ENCODE data around the gene SMIM21.

Gene SMIM21

GRCh38 chr18:75421656-75422055 lies 5.8 kb downstream of the SMIM21 start:
- Histone ChIP-seq H3K9me3 (ENCODE audit: control insufficient read depth, low read length) (no peaks in the 10 kb centered on the region), H3K4me3 (ENCODE audit: low read length) (no peak overlapping the region), H3K36me3 (ENCODE audit: control insufficient read depth, insufficient read depth, low read length, severe bottlenecking) (no peaks in the 10 kb centered on the region), H3K4me1 (ENCODE audit: control insufficient read depth, insufficient read depth, low read length) (peaks cover 3% of the 10 kb centered on the region), H3K27me3 (replicated peaks; ENCODE audit: control insufficient read depth, insufficient read depth, low read length) (no peaks in the 10 kb centered on the region), H3K9ac (ENCODE audit: low read length) (no peak overlapping the region)
- DNase-seq (ENCODE audit: low read depth), result peak; percentile 24

GRCh38 chr18:75418293-75419005 lies 9.1 kb downstream of the SMIM21 start:
- Histone ChIP-seq H3K9me3 (ENCODE audit: control insufficient read depth, low read length) (no peaks in the 10 kb centered on the region), H3K27me3 (replicated peaks; ENCODE audit: control insufficient read depth, insufficient read depth, low read length) (no peaks in the 10 kb centered on the region), H3K36me3 (ENCODE audit: control insufficient read depth, insufficient read depth, low read length, severe bottlenecking) (no peaks in the 10 kb centered on the region), H3K4me3 (ENCODE audit: low read length) (no peak overlapping the region), H3K4me1 (ENCODE audit: control insufficient read depth, insufficient read depth, low read length) (peaks cover 3% of the 10 kb centered on the region), H3K9ac (ENCODE audit: low read length) (no peak overlapping the region)
- DNase-seq (ENCODE audit: low read depth), result no peak

- Histone ChIP-seq H3K9ac (ENCODE audit: low read length) (no peak overlapping the region), H3K36me3 (ENCODE audit: control insufficient read depth, insufficient read depth, low read length, severe bottlenecking) (no peaks in the 10 kb centered on the region), H3K4me3 (ENCODE audit: low read length) (no peak overlapping the region), H3K4me1 (ENCODE audit: control insufficient read depth, insufficient read depth, low read length) (peaks cover 23% of the 10 kb centered on the region), H3K27me3 (replicated peaks; ENCODE audit: control insufficient read depth, insufficient read depth, low read length) (no peaks in the 10 kb centered on the region), H3K9me3 (ENCODE audit: control insufficient read depth, low read length) (no peaks in the 10 kb centered on the region)
- no peak for DNase-seq (ENCODE audit: low read depth)
Measured at GRCh38 chr18:75410611-75411010, 16.9 kb downstream of the SMIM21 start.

GRCh38 chr18:75409806-75410205 lies 17.7 kb downstream of the SMIM21 start:
- H3K4me3 ChIP-seq (ENCODE audit: low read length), result no peak overlapping the region
- H3K9ac ChIP-seq (ENCODE audit: low read length), result no peak overlapping the region
- H3K27me3 ChIP-seq (replicated peaks; ENCODE audit: control insufficient read depth, insufficient read depth, low read length), result no peaks in the 10 kb centered on the region
- no peak for DNase-seq (ENCODE audit: low read depth)
- no peaks in the 10 kb centered on the region for H3K36me3 ChIP-seq (ENCODE audit: control insufficient read depth, insufficient read depth, low read length, severe bottlenecking)
- H3K4me1 ChIP-seq (ENCODE audit: control insufficient read depth, insufficient read depth, low read length), result peaks cover 23% of the 10 kb centered on the region
- H3K9me3 ChIP-seq (ENCODE audit: control insufficient read depth, low read length), result no peaks in the 10 kb centered on the region

- Histone ChIP-seq H3K9me3 (ENCODE audit: control insufficient read depth, low read length) (no peaks in the 10 kb centered on the region), H3K9ac (ENCODE audit: low read length) (peak overlapping the region; percentile 44), H3K27me3 (replicated peaks; ENCODE audit: control insufficient read depth, insufficient read depth, low read length) (no peaks in the 10 kb centered on the region), H3K4me3 (ENCODE audit: low read length) (peak overlapping the region; percentile 66), H3K4me1 (ENCODE audit: control insufficient read depth, insufficient read depth, low read length) (peaks cover 23% of the 10 kb centered on the region), H3K36me3 (ENCODE audit: control insufficient read depth, insufficient read depth, low read length, severe bottlenecking) (no peaks in the 10 kb centered on the region)
- DNase-seq (ENCODE audit: low read depth), result peak; percentile 88
Measured at GRCh38 chr18:75408554-75409506, 18.7 kb downstream of the SMIM21 start.

- Histone ChIP-seq H3K4me1 (ENCODE audit: control insufficient read depth, insufficient read depth, low read length) (peaks cover 23% of the 10 kb centered on the region), H3K9ac (ENCODE audit: low read length) (peak overlapping the region; percentile 69), H3K4me3 (ENCODE audit: low read length) (peak overlapping the region; percentile 66), H3K27me3 (replicated peaks; ENCODE audit: control insufficient read depth, insufficient read depth, low read length) (no peaks in the 10 kb centered on the region), H3K9me3 (ENCODE audit: control insufficient read depth, low read length) (no peaks in the 10 kb centered on the region), H3K36me3 (ENCODE audit: control insufficient read depth, insufficient read depth, low read length, severe bottlenecking) (no peaks in the 10 kb centered on the region)
- peak; percentile 64 for DNase-seq (ENCODE audit: low read depth)
Measured at GRCh38 chr18:75407468-75408437, 19.8 kb downstream of the SMIM21 start.

GRCh38 chr18:75406491-75407445 lies 20.7 kb downstream of the SMIM21 start:
- peak overlapping the region; percentile 69 for H3K9ac ChIP-seq (ENCODE audit: low read length)
- H3K9me3 ChIP-seq (ENCODE audit: control insufficient read depth, low read length), result no peaks in the 10 kb centered on the region
- peaks cover 23% of the 10 kb centered on the region for H3K4me1 ChIP-seq (ENCODE audit: control insufficient read depth, insufficient read depth, low read length)
- peak overlapping the region; percentile 66 for H3K4me3 ChIP-seq (ENCODE audit: low read length)
- H3K27me3 ChIP-seq (replicated peaks; ENCODE audit: control insufficient read depth, insufficient read depth, low read length), result no peaks in the 10 kb centered on the region
- H3K36me3 ChIP-seq (ENCODE audit: control insufficient read depth, insufficient read depth, low read length, severe bottlenecking), result no peaks in the 10 kb centered on the region
- DNase-seq (ENCODE audit: low read depth), result no peak

- Histone ChIP-seq H3K9me3 (ENCODE audit: control insufficient read depth, low read length) (no peaks in the 10 kb centered on the region), H3K36me3 (ENCODE audit: control insufficient read depth, insufficient read depth, low read length, severe bottlenecking) (no peaks in the 10 kb centered on the region), H3K27me3 (replicated peaks; ENCODE audit: control insufficient read depth, insufficient read depth, low read length) (no peaks in the 10 kb centered on the region), H3K4me3 (ENCODE audit: low read length) (no peak overlapping the region), H3K4me1 (ENCODE audit: control insufficient read depth, insufficient read depth, low read length) (peaks cover 23% of the 10 kb centered on the region), H3K9ac (ENCODE audit: low read length) (no peak overlapping the region)
- DNase-seq (ENCODE audit: low read depth), result no peak
Measured at GRCh38 chr18:75405351-75405750, 22.2 kb downstream of the SMIM21 start.

- Histone ChIP-seq H3K4me3 (ENCODE audit: low read length) (no peak overlapping the region), H3K27me3 (replicated peaks; ENCODE audit: control insufficient read depth, insufficient read depth, low read length) (peaks cover 7% of the 10 kb centered on the region), H3K9ac (ENCODE audit: low read length) (no peak overlapping the region), H3K4me1 (ENCODE audit: control insufficient read depth, insufficient read depth, low read length) (no peaks in the 10 kb centered on the region), H3K9me3 (ENCODE audit: control insufficient read depth, low read length) (no peaks in the 10 kb centered on the region), H3K36me3 (ENCODE audit: control insufficient read depth, insufficient read depth, low read length, severe bottlenecking) (no peaks in the 10 kb centered on the region)
- DNase-seq (ENCODE audit: low read depth), result no peak
Measured at GRCh38 chr18:75400366-75400765, 27.1 kb downstream of the SMIM21 start.

GRCh38 chr18:75395137-75395536 lies 32.4 kb downstream of the SMIM21 start:
- no peaks in the 10 kb centered on the region for H3K9me3 ChIP-seq (ENCODE audit: control insufficient read depth, low read length)
- DNase-seq (ENCODE audit: low read depth), result no peak
- H3K36me3 ChIP-seq (ENCODE audit: control insufficient read depth, insufficient read depth, low read length, severe bottlenecking), result no peaks in the 10 kb centered on the region
- H3K9ac ChIP-seq (ENCODE audit: low read length), result no peak overlapping the region
- peaks cover 4% of the 10 kb centered on the region for H3K4me1 ChIP-seq (ENCODE audit: control insufficient read depth, insufficient read depth, low read length)
- no peak overlapping the region for H3K4me3 ChIP-seq (ENCODE audit: low read length)
- H3K27me3 ChIP-seq (replicated peaks; ENCODE audit: control insufficient read depth, insufficient read depth, low read length), result peaks cover 21% of the 10 kb centered on the region

Measured in adipocyte (in vitro differentiated cells).